Endothelial cell of umbilical vein (primary cell): Measurements from ENCODE around the gene NEK7. TPM values are rescaled to one million over a fixed set of nuclear protein-coding genes. Genes with fewer than 3 reads are reported as not detected.

ENCODE experiments used
- BruUV-seq: library from RNA; stranded (reverse); fragments of 400-500 nt; replicated peaks from 2 replicates; lab custom pipeline; 2021; lab: Mats Ljungman, UMichigan
- CTCF ChIA-PET: fragments of 300-600, 350-600 bp; sonication (Branson Sonifier 250); formaldehyde crosslinking; loops from one replicate; lab custom pipeline; 2021; ENCODE audit warnings: antibody characterized with exemption, inconsistent platforms; lab: Charles Lee
- POLR2A ChIA-PET: fragments of 300-600, 350-600 bp; sonication (Branson Sonifier 250); formaldehyde crosslinking; loops from one replicate; lab custom pipeline; 2021; ENCODE audit warnings: antibody characterized with exemption, inconsistent platforms; lab: Charles Lee
- DNase-seq: peaks from one replicate; pipeline ENCODE4 v3.0.0-alpha.2; 2011; ENCODE audit warnings: low read depth, low spot score
- FAIRE-seq: peaks from 2 replicates; lab custom pipeline; 2011; peaks lifted over from hg19 to GRCh38; lab: Jason Lieb, UNC
- H2AFZ ChIP-seq: 2 replicates; pipeline ENCODE4 v1.6.0; 2012; ENCODE audit warnings: low read depth, low read length, control low read depth, inconsistent platforms
- H3K27ac ChIP-seq: 2 replicates; pipeline ENCODE4 v1.5.1; 2011; ENCODE audit warnings: low read depth, mild to moderate bottlenecking, control low read depth, low read length, moderate library complexity; ENCODE audit not compliant: insufficient read depth
- H3K27me3 ChIP-seq, 2 experiments: 2 replicates each; pipeline versions ENCODE4 v1.6.0 to v1.6.1; 2011; ENCODE audit warnings: low read length in 2 of 2, mixed read lengths in 1 of 2; ENCODE audit not compliant: control insufficient read depth in 2 of 2, insufficient read depth in 2 of 2
- H3K36me3 ChIP-seq, 2 experiments: 2 replicates in 1 of 2; 3 replicates in 1 of 2; pipeline ENCODE4 v1.5.1; 2011; ENCODE audit warnings: low read length in 2 of 2, mild to moderate bottlenecking in 1 of 2, moderate library complexity in 1 of 2; ENCODE audit not compliant: control insufficient read depth in 2 of 2, insufficient read depth in 2 of 2; ENCODE audit errors: extremely low read depth in 1 of 2
- H3K4me1 ChIP-seq: 3 replicates; pipeline ENCODE4 v1.5.1; 2011; ENCODE audit warnings: mild to moderate bottlenecking, low read length; ENCODE audit not compliant: control insufficient read depth, insufficient read depth; ENCODE audit errors: extremely low read depth
- H3K4me2 ChIP-seq: 2 replicates; pipeline ENCODE4 v1.6.1; 2011; ENCODE audit warnings: low read length, control low read depth, mixed read lengths; ENCODE audit not compliant: insufficient read depth
- H3K4me3 ChIP-seq, 3 experiments: fragments of 200-600 bp in 1 of 3; sonication (generic), shearing (Covaris generic) in 1 of 3; replicated peaks in 1 of 3; 2 replicates each; pipeline ENCODE4 v1.5.1; 2011 to 2016; ENCODE audit warnings: control low read depth in 3 of 3, low read length in 3 of 3, mild to moderate bottlenecking in 2 of 3, inconsistent platforms in 1 of 3, low read depth in 1 of 3, moderate library complexity in 1 of 3; ENCODE audit not compliant: insufficient read depth in 1 of 3
- H3K79me2 ChIP-seq: 2 replicates; pipeline ENCODE4 v1.6.0; 2012; ENCODE audit warnings: low read length, inconsistent platforms; ENCODE audit not compliant: control insufficient read depth, insufficient read depth
- H3K9ac ChIP-seq: replicated peaks from 2 replicates; pipeline ENCODE3; 2011; ENCODE audit warnings: low read length, control low read depth; ENCODE audit not compliant: insufficient read depth; ENCODE audit errors: extremely low read depth
- H3K9me1 ChIP-seq: replicated peaks from 3 replicates; pipeline ENCODE4 v1.6.0; 2011; ENCODE audit warnings: mild to moderate bottlenecking, low read length; ENCODE audit not compliant: control insufficient read depth, insufficient read depth; ENCODE audit errors: extremely low read depth
- H3K9me3 ChIP-seq: replicated peaks from 2 replicates; pipeline ENCODE4 v1.5.1; 2012; ENCODE audit warnings: low read length, inconsistent platforms; ENCODE audit not compliant: control insufficient read depth, insufficient read depth
- H4K20me1 ChIP-seq: replicated peaks from 2 replicates; pipeline ENCODE3; 2011; ENCODE audit warnings: mild to moderate bottlenecking, low read length; ENCODE audit not compliant: control insufficient read depth, insufficient read depth; ENCODE audit errors: extremely low read depth
- EZH2 ChIP-seq: IDR thresholded peaks from 2 replicates; pipeline ENCODE4 v1.6.1; 2012; ENCODE audit warnings: borderline replicate concordance, low read depth, mild to moderate bottlenecking, moderate library complexity, low read length, inconsistent platforms; ENCODE audit not compliant: severe bottlenecking
- FOS ChIP-seq: IDR thresholded peaks from 2 replicates; pipeline ENCODE4 v1.6.1; 2011; ENCODE audit warnings: mild to moderate bottlenecking, low read length, moderate library complexity, borderline replicate concordance; ENCODE audit not compliant: insufficient read depth
- GATA2 ChIP-seq: IDR thresholded peaks from 2 replicates; pipeline ENCODE4 v1.7.0; 2011; ENCODE audit warnings: low read depth, mild to moderate bottlenecking, moderate library complexity, mixed read lengths, low read length; ENCODE audit not compliant: insufficient read length, insufficient read depth
- JUN ChIP-seq: IDR thresholded peaks from 2 replicates; pipeline ENCODE4 v1.6.1; 2011; ENCODE audit warnings: borderline replicate concordance, low read depth; ENCODE audit not compliant: insufficient read length, insufficient read depth
- MYC ChIP-seq: IDR thresholded peaks from one replicate; pipeline ENCODE4 v1.6.1; 2011; ENCODE audit warnings: mild to moderate bottlenecking, low read depth, low read length
- POLR2A ChIP-seq: IDR thresholded peaks from 2 replicates; pipeline ENCODE4 v1.6.1; 2012; ENCODE audit warnings: low read depth, mild to moderate bottlenecking, control low read depth, low read length
- POLR2AphosphoS5 ChIP-seq: IDR thresholded peaks from 2 replicates; pipeline ENCODE4 v1.6.1; 2012; ENCODE audit warnings: low read depth, mild to moderate bottlenecking, control low read depth, low read length, moderate library complexity; ENCODE audit not compliant: insufficient read depth
- dilution Hi-C: fragments of 300-500 bp; cut with MboI; formaldehyde crosslinking; loops from one replicate; pipeline ENCODE4 v1.15.0; 2019; ENCODE audit warnings: low sequenced_read_pairs; ENCODE audit not compliant: extremely low pct_ligation_motif_present
- intact Hi-C: fragments of 100-400 bp; cut with micrococcal nuclease; formaldehyde crosslinking; loops from one replicate; pipeline ENCODE4 v1.10.0; 2022
- polyA plus RNA-seq, 4 experiments: library from polyadenylated mRNA; depleted of rRNA in 3 of 4; stranded (reverse) in 3 of 4; unstranded in 1 of 4; fragments of >200 nt; gene quantifications; 2 replicates each; pipeline versions ENCODE4 v1.2.1 to v1.2.3, GENCODE V29; 2011 to 2012; ENCODE audit warnings: missing spikeins in 1 of 4
- total RNA-seq: library from RNA; stranded (reverse); gene quantifications from 2 replicates; pipeline ENCODE4 v1.2.3, GENCODE V29; 2021
- TF ChIP-seq, protein P1 (sequence below): IDR thresholded peaks from 2 replicates; pipeline ENCODE4 v1.6.1; 2011; ENCODE audit not compliant: insufficient read depth, insufficient read length
- TF ChIP-seq, protein P2 (sequence below), 2 donors: IDR thresholded peaks; 1 replicate in 1 of 2; 2 replicates in 1 of 2; pipeline ENCODE4 v1.5.1; 2011; ENCODE audit warnings: low read length in 2 of 2, mild to moderate bottlenecking in 2 of 2, moderate library complexity in 2 of 2, control low read depth in 1 of 2, inconsistent platforms in 1 of 2, low read depth in 1 of 2; ENCODE audit not compliant: insufficient read depth in 1 of 2; ENCODE audit errors: extremely low read depth in 1 of 2

The NEK7 gene
- total and polyA plus RNA-seq, 2 donors (not counting 3 experiments of a cell fraction or from before 2014, with no cell fraction given) = 22.6 to 45.7 TPM

DNA sequence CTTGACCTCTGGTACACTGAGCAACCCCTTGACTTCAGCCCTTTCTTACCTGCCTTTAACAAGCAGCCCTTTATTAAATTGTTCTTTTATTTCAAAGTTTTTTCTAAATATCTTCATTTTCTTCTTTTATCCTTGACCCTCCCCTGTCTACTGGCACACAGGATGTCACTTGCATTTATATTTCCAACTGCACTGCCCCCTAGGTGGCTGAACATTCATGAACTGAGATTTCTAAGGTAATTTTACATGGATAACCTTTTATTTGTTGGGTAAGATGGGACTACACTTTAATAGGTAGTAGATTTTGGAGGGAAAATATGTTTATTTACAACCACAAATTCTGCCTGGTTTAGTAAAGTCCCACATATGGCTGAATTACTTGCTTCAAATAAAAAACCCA lies 193.7 kb downstream of the NEK7 start:
- no TSS peak for BruUV-seq
- POLR2A ChIA-PET = no interaction called here
- Histone ChIP-seq H3K9ac (no peak overlapping the region), H3K9me3 (no peaks in the 10 kb centered on the region), H3K4me1 (no peaks in the 10 kb centered on the region), H3K79me2 (no peaks in the 10 kb centered on the region), H3K36me3 (no peaks in the 10 kb centered on the region), H2AFZ (no peak overlapping the region), H4K20me1 (no peaks in the 10 kb centered on the region), H3K27me3 (no peaks in the 10 kb centered on the region), H3K4me2 (no peak overlapping the region), H3K27ac (no peak overlapping the region), H3K4me3 (no peak overlapping the region), H3K9me1 (no peaks in the 10 kb centered on the region)
- CTCF ChIA-PET = no interaction called here
- intact Hi-C loops (loop anchor here (5.0 to 10.0 kb wide), 3 partner anchors 334 to 823 kb away; no protein-coding TSS in a partner anchor), dilution Hi-C loops (no loop called here)
- no peak for DNase-seq
- no peak for FAIRE-seq
- no peak for TF ChIP-seq GATA2
- TF ChIP-seq FOS = no peak
- no peak for TF ChIP-seq JUN
- TF ChIP-seq MYC = no peak
- no peak for TF ChIP-seq POLR2AphosphoS5
- TF ChIP-seq, protein P1, sequence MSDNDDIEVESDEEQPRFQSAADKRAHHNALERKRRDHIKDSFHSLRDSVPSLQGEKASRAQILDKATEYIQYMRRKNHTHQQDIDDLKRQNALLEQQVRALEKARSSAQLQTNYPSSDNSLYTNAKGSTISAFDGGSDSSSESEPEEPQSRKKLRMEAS = no peak

DNA sequence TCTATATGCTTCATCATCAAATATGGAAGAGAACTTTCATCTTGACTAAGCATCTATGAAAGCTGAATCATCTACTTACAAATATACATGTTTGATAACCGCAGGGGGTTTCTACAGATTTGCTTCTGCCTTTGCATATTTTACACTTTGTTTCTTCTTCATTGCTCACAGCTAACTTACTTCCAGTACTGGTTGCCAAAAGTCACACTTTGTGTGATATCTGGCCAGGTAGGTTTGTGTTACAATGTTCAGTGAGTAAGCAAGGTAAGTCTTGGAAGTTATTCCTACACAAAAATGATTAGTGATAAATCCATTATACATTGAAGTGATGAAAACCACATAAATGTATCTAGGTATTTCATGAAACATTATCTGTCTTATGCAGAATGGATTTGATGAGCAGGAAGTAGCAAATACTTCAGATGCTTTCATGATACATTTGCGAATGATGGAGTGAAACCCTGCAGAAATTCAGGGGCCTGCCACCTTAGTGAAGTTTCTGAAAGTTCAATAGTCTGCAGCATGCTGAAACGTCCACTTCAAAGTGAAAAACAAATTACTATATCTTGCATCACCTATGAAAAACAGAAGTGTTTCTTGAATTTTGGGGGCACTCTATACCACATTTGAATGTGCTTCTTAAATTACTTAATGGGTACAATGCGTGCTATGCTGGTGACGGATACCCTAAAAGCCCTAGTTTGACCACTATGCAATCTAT lies 196.3 kb downstream of the NEK7 start:
- H3K4me3 ChIP-seq = no peak overlapping the region
- intact Hi-C loops (loop anchor here (5.0 to 10.0 kb wide), 3 partner anchors 332 to 826 kb away; no protein-coding TSS in a partner anchor), dilution Hi-C loops (no loop called here)
- H3K9ac ChIP-seq = no peak overlapping the region
- ChIA-PET CTCF (no interaction called here), POLR2A (no interaction called here)
- no peak overlapping the region for H3K27ac ChIP-seq
- H3K36me3 ChIP-seq = no peaks in the 10 kb centered on the region
- no peaks in the 10 kb centered on the region for H3K9me1 ChIP-seq
- H3K4me1 ChIP-seq = no peaks in the 10 kb centered on the region
- H2AFZ ChIP-seq = no peak overlapping the region
- H3K79me2 ChIP-seq = no peaks in the 10 kb centered on the region
- no peak overlapping the region for H3K4me2 ChIP-seq
- DNase-seq = no peak
- H3K9me3 ChIP-seq = no peaks in the 10 kb centered on the region
- H3K27me3 ChIP-seq = no peaks in the 10 kb centered on the region
- FAIRE-seq = no peak
- H4K20me1 ChIP-seq = no peaks in the 10 kb centered on the region
- TF ChIP-seq, protein P2, sequence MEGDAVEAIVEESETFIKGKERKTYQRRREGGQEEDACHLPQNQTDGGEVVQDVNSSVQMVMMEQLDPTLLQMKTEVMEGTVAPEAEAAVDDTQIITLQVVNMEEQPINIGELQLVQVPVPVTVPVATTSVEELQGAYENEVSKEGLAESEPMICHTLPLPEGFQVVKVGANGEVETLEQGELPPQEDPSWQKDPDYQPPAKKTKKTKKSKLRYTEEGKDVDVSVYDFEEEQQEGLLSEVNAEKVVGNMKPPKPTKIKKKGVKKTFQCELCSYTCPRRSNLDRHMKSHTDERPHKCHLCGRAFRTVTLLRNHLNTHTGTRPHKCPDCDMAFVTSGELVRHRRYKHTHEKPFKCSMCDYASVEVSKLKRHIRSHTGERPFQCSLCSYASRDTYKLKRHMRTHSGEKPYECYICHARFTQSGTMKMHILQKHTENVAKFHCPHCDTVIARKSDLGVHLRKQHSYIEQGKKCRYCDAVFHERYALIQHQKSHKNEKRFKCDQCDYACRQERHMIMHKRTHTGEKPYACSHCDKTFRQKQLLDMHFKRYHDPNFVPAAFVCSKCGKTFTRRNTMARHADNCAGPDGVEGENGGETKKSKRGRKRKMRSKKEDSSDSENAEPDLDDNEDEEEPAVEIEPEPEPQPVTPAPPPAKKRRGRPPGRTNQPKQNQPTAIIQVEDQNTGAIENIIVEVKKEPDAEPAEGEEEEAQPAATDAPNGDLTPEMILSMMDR (IDR thresholded peaks at IDR 0.05; ENCODE audit: extremely low read depth in 1 of 2, insufficient read depth in 1 of 2, low read depth in 1 of 2, low read length in 2 of 2) = no peak
- no peak for TF ChIP-seq POLR2A
- no peak for TF ChIP-seq EZH2
- TF ChIP-seq FOS = no peak
- TF ChIP-seq GATA2 = no peak
- TF ChIP-seq, protein P1 = no peak
- TF ChIP-seq JUN = no peak
- TF ChIP-seq MYC = no peak
- TF ChIP-seq POLR2AphosphoS5 = no peak
- no TSS peak for BruUV-seq
